ENCODE measurements around the gene CNOT6. TPM values are rescaled to one million over a fixed set of nuclear protein-coding genes. Genes with fewer than 3 reads are reported as not detected.
A peak's percentile ranks its signal among the peaks of the same experiment; 100 is the strongest.
"Not testable (repeated sequence)": the region's sequence is repeated elsewhere in the genome, so short reads cannot be mapped to it uniquely, and the experiment has no call there.

CNOT6 gene
- polyA plus RNA-seq (2012; ENCODE audit: insufficient read depth, insufficient read length, low read depth), result 47.8 TPM

- Histone ChIP-seq H3K27me3 (no peaks in the 10 kb centered on the region), H3K4me1 (no peaks in the 10 kb centered on the region), H3K9me3 (no peaks in the 10 kb centered on the region), H3K4me3 (ENCODE audit: low read depth, low read length) (peak within 1 kb of the TSS; percentile 90), H3K36me3 (peaks cover 20% of the 10 kb centered on the region)
- TF ChIP-seq CTCF (IDR thresholded peaks at IDR 0.05; ENCODE audit: low read depth, low read length), result no peak
- peak; percentile 95 for DNase-seq
Observed at GRCh38 chr5:180494060-180494509, at the start of gene CNOT6. CNOT6 (plus strand) TSS chr5:180494379; CDS start chr5:180529277, 34,898 bp downstream.

- H3K27me3 ChIP-seq, result peaks cover 7% of the 10 kb centered on the region
- H3K9me3 ChIP-seq, result no peaks in the 10 kb centered on the region; the same call in 1 of the 2 replicates
- no peaks in the 10 kb centered on the region for H3K4me1 ChIP-seq
- no peaks in the 10 kb centered on the region for H3K36me3 ChIP-seq
- no peak for DNase-seq
- H3K4me3 ChIP-seq (ENCODE audit: low read depth, low read length), result no peak overlapping the region
- no peak for TF ChIP-seq CTCF (IDR thresholded peaks at IDR 0.05; ENCODE audit: low read depth, low read length)
Observed at GRCh38 chr5:180454752-180455151, 39.4 kb upstream of the CNOT6 start.

GRCh38 chr5:180455872-180456271 lies 38.3 kb upstream of the CNOT6 start:
- H3K9me3 ChIP-seq, result no peaks in the 10 kb centered on the region; the same call in 1 of the 2 replicates
- no peaks in the 10 kb centered on the region for H3K4me1 ChIP-seq
- no peak for DNase-seq
- no peak for TF ChIP-seq CTCF (IDR thresholded peaks at IDR 0.05; ENCODE audit: low read depth, low read length)
- peaks cover 7% of the 10 kb centered on the region for H3K27me3 ChIP-seq
- no peaks in the 10 kb centered on the region for H3K36me3 ChIP-seq
- no peak overlapping the region for H3K4me3 ChIP-seq (ENCODE audit: low read depth, low read length)

GRCh38 chr5:180456792-180457191 lies 37.4 kb upstream of the CNOT6 start:
- no peak for TF ChIP-seq CTCF (IDR thresholded peaks at IDR 0.05; ENCODE audit: low read depth, low read length)
- Histone ChIP-seq H3K9me3 (no peaks in the 10 kb centered on the region; the same call in 1 of the 2 replicates), H3K4me3 (ENCODE audit: low read depth, low read length) (no peak overlapping the region), H3K27me3 (no peaks in the 10 kb centered on the region; the same call in 1 of the 2 replicates), H3K36me3 (no peaks in the 10 kb centered on the region), H3K4me1 (no peaks in the 10 kb centered on the region)
- DNase-seq, result no peak

- DNase-seq; H3K27me3 ChIP-seq; H3K9me3 ChIP-seq; H3K4me1 ChIP-seq; H3K36me3 ChIP-seq; H3K4me3 ChIP-seq (ENCODE audit: low read depth, low read length): not testable (repeated sequence)
Observed at GRCh38 chr5:180458852-180459673, 35.1 kb upstream of the CNOT6 start.

- H3K9me3 ChIP-seq; H3K4me1 ChIP-seq; H3K4me3 ChIP-seq (ENCODE audit: low read depth, low read length); DNase-seq; H3K27me3 ChIP-seq; H3K36me3 ChIP-seq: not testable (repeated sequence)
Observed at GRCh38 chr5:180459674-180460142, 34.5 kb upstream of the CNOT6 start.

GRCh38 chr5:180460834-180461233 lies 33.3 kb upstream of the CNOT6 start:
- Histone ChIP-seq H3K9me3 (no peaks in the 10 kb centered on the region; the same call in 1 of the 2 replicates), H3K27me3 (no peaks in the 10 kb centered on the region), H3K36me3 (no peaks in the 10 kb centered on the region), H3K4me3 (ENCODE audit: low read depth, low read length) (no peak overlapping the region), H3K4me1 (no peaks in the 10 kb centered on the region)
- TF ChIP-seq CTCF (IDR thresholded peaks at IDR 0.05; ENCODE audit: low read depth, low read length), result no peak
- DNase-seq, result no peak
